Stimulated activated CD8-positive, alpha-beta memory T cell treated with anti-CD3 and anti-CD28 coated beads, Interleukin-7, amount 100 ng/mL, for 4 hours (primary cell): Measurements from ENCODE around the gene TESK2.
"Not testable (repeated sequence)": the region's sequence is repeated elsewhere in the genome, so short reads cannot be mapped to it uniquely, and the experiment has no call there.

ENCODE experiments used
- DNase-seq, 2 donors: peaks; one replicate each; pipeline ENCODE4 v3.0.0-alpha.2; 2020; ENCODE audit warnings: low read depth in 2 of 2

Gene TESK2

DNA sequence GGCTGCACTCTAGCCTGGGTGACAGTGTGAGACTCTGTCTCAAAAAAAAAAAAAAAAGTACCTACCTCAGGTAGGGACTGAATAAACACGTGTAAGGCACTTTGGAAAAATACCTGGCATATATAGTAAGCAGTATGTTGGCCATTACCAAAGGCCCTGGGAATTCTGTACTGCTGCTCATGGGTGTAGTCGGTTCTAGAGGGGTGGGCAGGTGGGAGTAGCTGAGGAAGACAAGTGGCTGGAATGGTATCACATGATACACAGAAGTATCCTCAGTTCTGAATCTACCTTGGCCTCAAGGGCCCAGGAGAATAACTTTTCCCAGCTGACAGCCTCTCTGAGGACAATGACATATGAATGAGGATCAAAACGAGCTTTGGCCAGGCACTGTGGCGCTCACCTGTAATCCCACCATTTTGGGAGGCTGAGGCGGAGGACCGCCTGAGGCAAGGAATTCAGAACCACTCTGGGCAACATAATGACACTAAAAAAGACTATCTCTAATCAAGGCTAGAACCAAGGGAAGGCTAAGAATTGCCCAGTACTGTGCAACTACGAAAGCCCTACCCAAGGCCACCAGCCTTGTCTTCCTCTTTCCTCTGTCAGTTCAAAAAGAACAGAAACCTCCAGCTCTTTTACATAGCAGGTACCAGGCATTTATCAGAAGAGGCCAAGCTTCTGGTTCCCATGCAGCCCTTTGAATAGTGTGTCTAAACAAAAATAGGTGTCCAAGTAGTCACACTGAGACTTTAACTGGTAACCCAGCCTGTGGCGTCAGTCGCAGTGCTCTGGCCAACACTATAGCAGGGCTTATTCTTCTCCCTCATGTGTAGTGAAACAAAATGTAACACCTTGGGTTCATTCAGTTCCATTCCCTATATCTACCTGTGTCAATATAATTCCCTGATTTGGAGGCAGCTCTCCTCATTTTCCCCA is 19.3 kb upstream of the TESK2 start:
- no peak for DNase-seq

GRCh38 chr1:45508295-45509151 is 17.6 kb upstream of the TESK2 start:
- no peak for DNase-seq

- no peak for DNase-seq
Measured at GRCh38 chr1:45507893-45508292, 16.9 kb upstream of the TESK2 start.

DNA sequence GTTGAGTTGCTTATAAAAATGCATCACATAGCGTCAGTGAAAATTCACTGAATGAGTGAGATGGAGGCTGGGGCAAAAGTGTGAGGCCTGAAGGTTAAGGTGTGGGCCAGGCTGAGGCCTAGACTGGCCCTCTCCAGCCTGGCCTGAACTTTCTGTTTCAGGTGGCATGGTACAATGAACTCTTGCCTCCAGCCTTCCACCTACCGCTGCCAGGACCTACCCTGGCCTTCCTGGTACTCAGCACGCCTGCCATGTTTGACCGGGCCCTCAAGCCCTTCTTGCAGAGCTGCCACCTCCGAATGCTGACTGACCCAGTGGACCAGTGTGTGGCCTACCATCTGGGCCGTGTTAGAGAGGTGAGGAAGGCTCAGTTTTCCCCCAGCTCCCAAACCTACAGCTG is 16.2 kb upstream of the TESK2 start:
- no peak for DNase-seq

DNA sequence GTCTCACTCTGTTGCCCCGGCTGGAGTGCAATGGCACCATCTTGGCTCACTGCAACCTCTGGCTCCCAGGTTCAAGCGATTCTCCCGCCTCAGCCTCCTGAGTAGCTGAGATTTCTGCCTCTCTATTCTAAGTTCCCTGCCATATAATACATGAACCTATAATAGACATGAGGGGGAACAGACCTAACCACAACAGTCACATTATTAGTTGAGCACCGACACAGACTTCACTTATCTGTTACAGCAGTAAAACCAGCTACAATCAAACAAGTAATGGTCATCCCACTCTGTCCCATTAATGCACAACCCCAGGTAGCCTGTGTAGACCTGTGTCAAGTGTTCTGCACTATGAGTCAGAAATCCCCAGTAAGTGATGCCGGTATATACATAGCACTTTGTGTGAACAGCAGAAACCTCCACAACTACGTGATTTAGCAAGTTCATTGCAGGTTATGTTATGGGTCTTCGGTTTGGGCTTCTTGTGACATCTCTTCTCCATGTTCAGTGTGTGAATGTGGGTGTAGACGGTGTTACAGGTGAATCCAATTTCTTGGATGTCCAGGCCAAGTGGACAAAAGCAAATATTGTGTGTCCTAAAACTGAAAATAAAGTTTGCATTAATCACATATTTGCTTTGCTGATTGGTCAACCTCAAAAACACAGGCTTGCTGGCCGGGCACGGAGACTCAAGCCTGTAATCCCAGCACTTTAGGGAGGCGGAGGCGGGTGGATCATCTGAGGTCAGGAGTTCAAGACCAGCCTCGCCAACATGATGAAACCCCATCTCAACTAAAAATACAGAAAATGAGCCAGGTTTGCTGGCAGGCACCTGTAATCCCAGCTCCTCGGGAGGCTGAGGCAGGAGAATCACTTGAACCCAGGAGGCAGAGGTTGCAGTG is 12.7 kb upstream of the TESK2 start:
- DNase-seq = no peak

DNA sequence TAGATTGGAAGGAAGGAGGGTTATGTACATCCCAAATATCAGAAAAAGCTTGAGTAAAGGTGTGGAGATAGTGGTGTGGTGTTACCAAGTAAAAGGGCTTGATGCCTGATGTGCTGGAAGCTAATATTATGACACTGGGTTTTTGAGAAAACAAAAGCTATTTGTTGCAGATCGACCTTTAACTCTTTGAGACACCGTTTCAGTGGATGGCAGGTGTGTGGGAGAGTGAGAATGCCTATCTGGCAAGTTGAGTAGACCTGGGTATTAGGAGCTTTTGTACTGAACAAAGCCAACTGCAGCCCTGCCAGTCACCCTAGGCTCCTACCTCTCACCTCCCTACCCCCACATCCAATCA is 10.5 kb upstream of the TESK2 start:
- DNase-seq = no peak

GRCh38 chr1:45499415-45499769 is 8.4 kb upstream of the TESK2 start:
- DNase-seq = no peak

DNA sequence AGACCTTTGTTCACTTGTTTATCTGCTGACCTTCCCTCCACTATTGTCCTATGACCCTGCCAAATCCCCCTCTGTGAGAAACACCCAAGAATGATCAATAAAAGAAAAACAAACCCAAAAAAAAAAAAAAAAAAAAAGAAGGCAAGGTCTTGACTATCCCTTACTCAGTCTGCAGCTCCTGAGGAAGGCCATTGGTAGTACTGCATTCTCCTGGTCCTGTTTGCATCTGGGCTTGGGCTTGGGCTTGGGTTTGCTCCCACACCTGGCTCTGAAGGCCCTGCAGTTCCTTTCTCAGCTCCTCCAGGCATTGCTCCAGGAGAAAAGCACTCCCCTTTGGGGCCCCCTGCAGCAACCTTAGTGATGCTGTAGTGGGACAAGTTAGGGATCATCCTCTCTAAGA is 7.3 kb upstream of the TESK2 start:
- no peak for DNase-seq

DNA sequence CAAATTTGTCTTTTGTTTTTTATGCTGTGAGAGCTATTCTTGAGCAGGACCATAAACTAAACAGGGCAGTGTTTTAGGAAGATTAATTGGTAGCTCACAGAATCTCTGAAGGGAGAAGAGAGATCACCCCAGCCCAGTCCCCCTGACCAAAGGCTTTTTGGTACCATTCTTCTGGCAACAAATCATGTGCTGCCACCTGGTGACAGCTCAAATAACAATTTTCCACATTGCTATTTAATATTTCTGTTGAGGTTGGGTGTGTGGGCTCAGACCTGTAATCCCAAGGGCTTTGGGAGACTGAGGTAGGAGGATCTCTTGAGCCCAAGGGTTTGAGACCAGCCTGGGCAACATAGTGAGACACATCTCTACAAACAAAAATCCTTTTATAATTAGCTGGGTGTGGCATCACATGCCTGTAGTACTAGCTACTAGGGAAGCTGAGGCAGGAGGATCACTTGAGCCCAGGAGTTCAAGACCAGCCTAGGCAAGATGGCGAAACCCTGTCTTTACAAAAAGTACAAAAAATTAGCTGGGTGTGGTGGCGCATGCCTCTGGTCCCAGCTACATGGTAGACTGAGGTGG is 2.2 kb upstream of the TESK2 start:
- DNase-seq = peak in 1 of 2 donors; percentile 23

DNA sequence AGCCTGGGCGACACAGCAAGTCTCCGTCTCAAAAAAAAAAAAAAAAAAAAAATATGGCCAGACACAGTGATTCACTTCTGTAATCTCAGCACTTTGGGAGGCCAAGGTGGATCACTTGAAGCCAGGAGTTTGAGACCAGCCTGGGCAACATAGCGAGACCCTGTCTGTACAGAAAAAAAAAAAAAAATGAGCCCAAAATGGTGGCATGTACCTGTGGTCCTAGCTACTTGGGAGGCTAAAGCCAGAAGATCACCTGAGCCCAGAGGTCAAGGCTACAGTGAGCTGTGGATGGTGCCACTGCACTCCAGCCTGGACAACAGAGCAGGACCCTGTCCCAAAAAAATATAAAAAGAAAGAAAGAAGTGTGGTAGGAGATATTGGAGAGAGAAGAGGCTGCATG is 1.7 kb upstream of the TESK2 start:
- DNase-seq = no peak

- DNase-seq = no peak
Measured at GRCh38 chr1:45491487-45492260, 711 bp upstream of the TESK2 start.

DNA sequence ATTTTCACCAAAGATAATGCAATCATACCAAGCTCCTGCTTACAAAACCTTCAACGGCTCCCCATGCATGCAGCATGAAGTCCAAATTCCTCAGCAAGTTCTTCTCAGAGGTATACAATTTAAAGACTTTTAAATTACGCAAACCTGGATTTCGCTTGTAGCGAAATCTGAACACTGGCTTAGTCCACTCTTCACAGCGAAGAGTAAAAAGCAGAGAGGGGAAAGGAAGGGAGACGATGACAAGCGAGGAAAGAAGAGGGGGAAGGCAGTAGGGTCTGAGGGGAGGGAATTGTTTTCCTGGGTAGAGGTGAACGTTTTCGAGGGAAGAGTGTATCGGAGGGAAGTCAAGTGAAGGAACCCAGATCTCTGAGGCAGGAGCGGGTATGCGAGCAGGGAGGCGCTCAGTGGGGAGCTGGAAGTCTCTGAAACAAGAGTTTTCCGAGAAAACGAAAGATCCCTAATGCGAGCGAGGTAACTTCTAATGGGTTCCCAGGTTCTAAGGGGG is 790 bp downstream of the TESK2 start:
- no peak for DNase-seq

GRCh38 chr1:45489379-45489778 is 1.6 kb downstream of the TESK2 start:
- DNase-seq = peak in 1 of 2 donors; percentile 20

GRCh38 chr1:45488666-45489377 is 2.1 kb downstream of the TESK2 start:
- DNase-seq = no peak

- DNase-seq = no peak
Measured at GRCh38 chr1:45485949-45486348, 5.0 kb downstream of the TESK2 start.

DNA sequence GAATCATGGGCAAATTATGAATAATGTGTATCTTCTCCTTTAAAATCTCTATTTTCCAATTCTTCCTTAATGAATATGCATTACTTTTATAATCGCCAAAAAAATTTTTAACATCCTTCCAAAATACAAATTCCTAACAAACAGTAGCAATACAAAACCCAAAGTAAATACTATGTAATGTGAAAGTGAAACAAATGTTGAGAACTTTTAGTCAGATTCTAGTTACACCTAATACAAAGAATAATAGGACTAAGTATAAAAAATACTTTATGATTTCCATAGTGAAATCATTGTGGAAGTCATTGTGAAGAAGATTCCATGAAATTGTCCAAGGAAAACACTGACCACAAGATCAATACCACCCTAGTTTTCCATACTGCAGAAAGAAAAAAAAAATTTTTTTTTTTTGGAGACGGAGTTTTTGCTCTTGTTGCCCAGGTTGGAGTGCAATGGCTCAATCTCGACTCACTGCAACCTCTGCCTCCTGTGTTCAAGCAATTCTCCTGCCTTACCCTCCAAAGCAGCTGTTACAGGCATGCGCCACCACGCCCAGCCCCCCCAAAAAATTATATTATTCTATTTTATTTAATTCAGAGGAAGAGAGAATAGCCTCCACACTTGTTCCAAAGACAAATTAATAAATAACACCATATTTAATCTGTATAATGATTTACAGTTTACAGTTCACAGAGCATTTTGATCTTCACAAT is 11.8 kb downstream of the TESK2 start:
- DNase-seq = no peak

DNA sequence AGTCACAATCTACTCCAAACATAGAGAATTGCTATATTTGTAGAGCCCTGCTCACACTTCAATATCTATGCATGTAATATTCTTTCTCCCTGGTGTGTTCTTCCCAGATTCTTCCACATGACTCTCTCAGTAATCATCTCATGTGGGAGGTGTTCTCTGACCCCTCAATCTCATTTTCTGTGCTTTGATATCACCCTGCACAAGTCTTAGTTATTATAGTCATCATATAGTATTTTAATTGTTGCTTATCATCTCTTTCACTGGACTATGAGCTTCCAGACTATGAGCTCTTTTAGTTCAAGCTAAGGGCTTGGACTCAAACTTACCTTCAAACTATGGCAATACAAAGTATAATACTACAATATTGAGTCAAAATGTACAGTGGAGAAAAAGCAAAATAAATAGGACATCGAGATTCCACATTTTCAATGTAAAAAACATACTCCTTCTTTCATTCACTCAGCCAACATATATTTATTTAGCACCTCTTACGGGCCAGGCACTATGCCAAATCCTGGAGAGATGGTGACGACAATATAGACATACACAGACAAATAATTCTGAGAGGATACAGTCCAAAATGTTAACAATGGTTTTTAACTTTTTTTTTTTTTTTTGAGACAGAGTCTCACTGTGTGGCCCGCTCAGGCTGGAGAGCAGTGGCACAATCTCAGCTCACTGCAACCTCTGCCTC is 12.7 kb downstream of the TESK2 start:
- DNase-seq = no peak

- no peak for DNase-seq
Measured at GRCh38 chr1:45477646-45478045, 13.3 kb downstream of the TESK2 start.

DNA sequence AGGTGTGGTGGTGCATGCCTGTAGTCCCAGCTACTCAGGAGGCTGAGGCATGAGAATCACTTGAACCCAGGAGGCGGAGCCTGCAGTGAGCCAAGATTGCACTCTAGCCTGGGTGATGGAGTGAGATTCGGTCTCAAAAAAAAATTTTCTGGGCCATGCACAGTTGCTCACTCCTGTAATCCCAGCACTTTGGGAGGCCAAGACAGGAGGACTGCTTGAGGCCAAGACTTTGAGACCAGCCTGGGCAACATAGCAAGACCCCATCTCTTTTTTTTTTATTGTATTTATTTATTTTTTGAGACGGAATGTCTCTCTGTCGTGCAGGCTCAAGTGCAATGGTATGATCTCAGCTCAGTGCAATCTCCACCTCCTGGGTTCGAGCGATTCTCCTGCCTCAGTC is 16.8 kb downstream of the TESK2 start:
- not testable (repeated sequence) for DNase-seq
